ENCODE data around the gene AP1S3. TPM values are rescaled to one million over a fixed set of nuclear protein-coding genes. Genes with fewer than 3 reads are reported as not detected.
"Not testable (repeated sequence)": the region's sequence is repeated elsewhere in the genome, so short reads cannot be mapped to it uniquely, and the experiment has no call there.

The AP1S3 gene
- total RNA-seq, 2 experiments from 2014 or later, result 10.7 to 12.8 TPM

- no peak for DNase-seq
- intact Hi-C loops (cut with micrococcal nuclease), result loop anchor here (1.0 kb wide), 1 partner anchor 125 kb away; no protein-coding TSS in a partner anchor
- Mint-ChIP-seq H3K4me3 (no peak overlapping the region), H3K9me3 (no peaks in the 10 kb centered on the region), H3K36me3 (ENCODE audit: low read depth) (no peaks in the 10 kb centered on the region), H3K4me1 (ENCODE audit: low read depth) (peaks cover 18% of the 10 kb centered on the region), H3K27me3 (ENCODE audit: low read depth) (no peaks in the 10 kb centered on the region), H3K27ac (no peak overlapping the region)
- CTCF ChIA-PET, result no interaction called here
Measured at GRCh38 chr2:223815884-223816570, 21.4 kb downstream of the AP1S3 start.

DNA sequence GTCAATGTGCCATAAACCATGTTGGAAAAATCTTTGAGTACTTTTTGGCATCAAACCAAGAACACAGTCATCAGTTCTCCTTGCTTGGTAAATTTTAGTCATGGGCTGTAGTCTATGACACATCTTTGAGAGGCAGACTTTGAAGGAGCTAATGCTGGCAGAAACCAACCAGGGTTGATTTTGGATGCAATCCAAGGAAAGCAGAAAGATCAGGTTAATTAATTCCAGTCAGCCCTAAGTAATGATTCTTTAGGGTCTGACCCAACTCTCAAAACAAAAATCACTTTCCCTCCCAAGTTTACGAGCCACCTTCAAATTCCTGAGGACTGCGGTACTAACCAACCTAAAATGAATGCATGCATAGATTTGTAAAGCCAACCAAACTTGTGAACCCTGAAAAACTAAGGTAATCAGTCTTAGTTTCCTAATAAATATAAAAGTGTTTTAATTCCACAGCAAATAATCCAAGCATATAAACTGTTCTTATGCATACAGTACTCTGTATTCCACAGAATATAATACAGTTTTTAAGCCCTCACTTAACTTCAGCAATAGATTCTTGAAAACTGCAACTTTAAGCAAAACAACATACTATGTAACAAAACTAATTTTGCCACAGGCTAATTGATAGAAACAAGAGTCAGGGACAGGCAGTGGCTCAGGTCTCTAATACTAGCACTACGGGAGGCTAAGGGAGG is 22.0 kb downstream of the AP1S3 start:
- CTCF ChIA-PET, result no interaction called here
- DNase-seq, result peak; percentile 9
- Mint-ChIP-seq H3K4me3 (no peak overlapping the region), H3K36me3 (ENCODE audit: low read depth) (no peaks in the 10 kb centered on the region), H3K27me3 (ENCODE audit: low read depth) (no peaks in the 10 kb centered on the region), H3K27ac (no peak overlapping the region), H3K9me3 (no peaks in the 10 kb centered on the region), H3K4me1 (ENCODE audit: low read depth) (peaks cover 18% of the 10 kb centered on the region)
- intact Hi-C loops (cut with micrococcal nuclease), result loop anchor here (1.0 kb wide), 1 partner anchor 126 kb away; no protein-coding TSS in a partner anchor

DNA sequence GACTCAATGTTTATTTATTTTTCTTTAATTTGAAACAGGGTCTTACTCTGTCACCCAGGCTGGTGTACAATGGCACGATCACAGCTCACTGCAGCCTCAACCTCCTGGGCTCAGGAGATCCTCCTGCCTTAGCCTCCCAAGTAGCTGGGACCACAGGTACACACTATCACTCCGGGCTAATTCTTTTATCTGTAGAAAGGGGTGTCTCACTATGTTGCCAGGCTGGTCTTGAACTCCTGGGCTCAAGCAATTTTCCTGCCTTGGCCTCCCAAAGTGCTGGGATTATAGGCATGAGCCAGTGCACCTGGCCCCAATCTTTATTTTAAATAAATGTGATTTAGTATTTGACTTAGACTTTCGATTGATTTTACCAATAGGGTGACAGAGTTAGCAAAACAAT is 22.6 kb downstream of the AP1S3 start:
- H3K9me3 Mint-ChIP-seq; CTCF ChIA-PET; H3K27me3 Mint-ChIP-seq (ENCODE audit: low read depth); DNase-seq; H3K4me3 Mint-ChIP-seq; H3K27ac Mint-ChIP-seq; H3K36me3 Mint-ChIP-seq (ENCODE audit: low read depth): not testable (repeated sequence)
- intact Hi-C loops (cut with micrococcal nuclease), result loop anchor here (1.0 kb wide), 1 partner anchor 127 kb away; no protein-coding TSS in a partner anchor
- H3K4me1 Mint-ChIP-seq (ENCODE audit: low read depth), result peaks cover 18% of the 10 kb centered on the region

DNA sequence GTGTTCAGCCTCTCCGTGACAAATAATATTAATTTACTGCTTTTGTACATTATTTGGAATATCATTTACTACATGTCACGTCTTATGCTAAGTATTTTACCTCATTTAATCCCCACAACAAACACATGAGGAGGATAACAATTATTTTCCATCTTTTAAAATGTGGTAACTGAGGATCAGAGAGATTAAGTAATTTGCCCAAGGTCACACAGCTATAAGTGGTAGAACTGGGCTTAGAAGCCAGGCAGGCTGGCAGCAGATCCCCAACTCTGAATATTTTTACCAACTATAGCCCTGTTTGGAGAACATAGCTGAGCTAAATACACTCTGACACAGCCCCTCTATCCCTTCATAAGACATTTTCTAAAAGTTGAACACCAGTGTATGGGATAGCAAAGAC is 24.1 kb downstream of the AP1S3 start:
- no peak for DNase-seq
- Mint-ChIP-seq H3K9me3 (no peaks in the 10 kb centered on the region), H3K27me3 (ENCODE audit: low read depth) (no peaks in the 10 kb centered on the region), H3K4me3 (no peak overlapping the region), H3K27ac (no peak overlapping the region), H3K36me3 (ENCODE audit: low read depth) (no peaks in the 10 kb centered on the region), H3K4me1 (ENCODE audit: low read depth) (peaks cover 15% of the 10 kb centered on the region)
- CTCF ChIA-PET, result no interaction called here
- intact Hi-C loops (cut with micrococcal nuclease), result no loop called here

DNA sequence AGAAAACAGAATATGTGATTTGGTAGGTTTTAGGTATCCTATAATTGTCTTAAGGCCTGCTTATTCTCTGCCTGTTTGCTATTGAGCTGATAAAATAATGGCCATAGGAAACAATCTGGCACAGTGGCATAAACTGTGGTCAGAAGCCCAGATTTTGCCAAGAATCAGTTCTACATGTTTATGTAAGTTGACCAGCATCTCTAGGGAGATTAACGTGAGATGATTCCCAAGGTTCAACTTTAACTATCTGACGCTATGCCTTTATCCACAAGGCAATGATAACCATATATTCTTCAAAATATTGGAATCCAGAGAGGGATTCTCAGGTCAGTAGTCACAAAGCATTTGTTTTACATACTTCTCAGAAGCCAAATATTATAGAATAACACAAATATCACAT is 25.6 kb downstream of the AP1S3 start:
- CTCF ChIA-PET, result no interaction called here
- Mint-ChIP-seq H3K4me3 (no peak overlapping the region), H3K9me3 (no peaks in the 10 kb centered on the region), H3K27ac (no peak overlapping the region), H3K27me3 (ENCODE audit: low read depth) (no peaks in the 10 kb centered on the region), H3K4me1 (ENCODE audit: low read depth) (peaks cover 15% of the 10 kb centered on the region), H3K36me3 (ENCODE audit: low read depth) (no peaks in the 10 kb centered on the region)
- intact Hi-C loops (cut with micrococcal nuclease), result no loop called here
- DNase-seq, result no peak

- Mint-ChIP-seq H3K4me1 (ENCODE audit: low read depth) (peaks cover 11% of the 10 kb centered on the region), H3K9me3 (no peaks in the 10 kb centered on the region), H3K36me3 (ENCODE audit: low read depth) (no peaks in the 10 kb centered on the region), H3K27me3 (ENCODE audit: low read depth) (no peaks in the 10 kb centered on the region), H3K27ac (no peak overlapping the region), H3K4me3 (no peak overlapping the region)
- intact Hi-C loops (cut with micrococcal nuclease), result no loop called here
- CTCF ChIA-PET, result no interaction called here
- no peak for DNase-seq
Measured at GRCh38 chr2:223805008-223805407, 32.4 kb downstream of the AP1S3 start.

DNA sequence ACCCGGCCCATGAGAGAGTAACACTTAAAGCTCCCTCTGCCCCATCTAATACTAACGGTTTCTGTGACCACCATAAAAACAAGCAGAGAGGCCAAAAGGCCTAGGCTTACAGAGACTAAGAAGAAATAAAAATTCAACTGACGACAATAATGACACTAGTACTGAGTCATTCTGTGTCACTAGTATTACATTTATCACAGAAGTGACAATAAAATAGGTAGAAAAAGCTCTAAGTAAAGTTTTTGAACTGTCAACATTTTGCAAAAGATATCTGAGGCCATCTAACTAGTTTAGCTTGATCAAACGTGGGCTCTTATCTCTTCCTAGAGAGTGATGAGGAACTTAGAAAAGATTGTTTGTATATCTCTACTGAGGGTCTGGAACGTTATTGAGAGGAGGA is 35.6 kb downstream of the AP1S3 start:
- Mint-ChIP-seq H3K4me3 (no peak overlapping the region), H3K27me3 (ENCODE audit: low read depth) (no peaks in the 10 kb centered on the region), H3K27ac (no peak overlapping the region), H3K36me3 (ENCODE audit: low read depth) (no peaks in the 10 kb centered on the region), H3K9me3 (no peaks in the 10 kb centered on the region), H3K4me1 (ENCODE audit: low read depth) (peaks cover 11% of the 10 kb centered on the region)
- intact Hi-C loops (cut with micrococcal nuclease), result no loop called here
- CTCF ChIA-PET, result interaction anchor here (0.6 to 1.4 kb wide), 2 partner anchors 21 to 195 kb away, joined by 3 to 4 read pairs; no protein-coding TSS in a partner anchor
- DNase-seq, result no peak

DNA sequence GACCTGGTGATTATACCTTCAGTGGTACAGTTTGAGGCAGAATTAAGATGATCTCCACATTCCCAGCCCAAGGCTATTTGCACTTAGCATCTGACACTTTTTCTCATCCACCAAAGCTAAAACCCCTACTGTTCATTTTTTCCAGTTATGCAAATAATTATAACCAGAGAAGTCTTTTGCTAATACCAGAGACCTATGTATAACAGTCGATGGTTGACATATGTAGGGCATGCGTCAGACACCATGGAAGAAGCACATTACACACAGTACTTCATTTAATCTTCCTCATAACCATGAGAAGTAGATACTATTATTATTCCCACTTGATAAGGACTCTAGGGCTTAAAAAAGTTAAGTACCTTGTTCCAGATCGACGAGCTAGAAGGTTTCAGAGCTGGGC is 36.5 kb downstream of the AP1S3 start:
- no peak for DNase-seq
- H3K4me3 Mint-ChIP-seq, result no peak overlapping the region
- intact Hi-C loops (cut with micrococcal nuclease), result no loop called here
- H3K4me1 Mint-ChIP-seq (ENCODE audit: low read depth), result peaks cover 10% of the 10 kb centered on the region
- no peaks in the 10 kb centered on the region for H3K36me3 Mint-ChIP-seq (ENCODE audit: low read depth)
- no peak overlapping the region for H3K27ac Mint-ChIP-seq
- no peaks in the 10 kb centered on the region for H3K27me3 Mint-ChIP-seq (ENCODE audit: low read depth)
- CTCF ChIA-PET, result interaction anchor here (1.4 kb wide), 1 partner anchor 20 kb away, joined by 4 read pairs; no protein-coding TSS in a partner anchor
- no peaks in the 10 kb centered on the region for H3K9me3 Mint-ChIP-seq

DNA sequence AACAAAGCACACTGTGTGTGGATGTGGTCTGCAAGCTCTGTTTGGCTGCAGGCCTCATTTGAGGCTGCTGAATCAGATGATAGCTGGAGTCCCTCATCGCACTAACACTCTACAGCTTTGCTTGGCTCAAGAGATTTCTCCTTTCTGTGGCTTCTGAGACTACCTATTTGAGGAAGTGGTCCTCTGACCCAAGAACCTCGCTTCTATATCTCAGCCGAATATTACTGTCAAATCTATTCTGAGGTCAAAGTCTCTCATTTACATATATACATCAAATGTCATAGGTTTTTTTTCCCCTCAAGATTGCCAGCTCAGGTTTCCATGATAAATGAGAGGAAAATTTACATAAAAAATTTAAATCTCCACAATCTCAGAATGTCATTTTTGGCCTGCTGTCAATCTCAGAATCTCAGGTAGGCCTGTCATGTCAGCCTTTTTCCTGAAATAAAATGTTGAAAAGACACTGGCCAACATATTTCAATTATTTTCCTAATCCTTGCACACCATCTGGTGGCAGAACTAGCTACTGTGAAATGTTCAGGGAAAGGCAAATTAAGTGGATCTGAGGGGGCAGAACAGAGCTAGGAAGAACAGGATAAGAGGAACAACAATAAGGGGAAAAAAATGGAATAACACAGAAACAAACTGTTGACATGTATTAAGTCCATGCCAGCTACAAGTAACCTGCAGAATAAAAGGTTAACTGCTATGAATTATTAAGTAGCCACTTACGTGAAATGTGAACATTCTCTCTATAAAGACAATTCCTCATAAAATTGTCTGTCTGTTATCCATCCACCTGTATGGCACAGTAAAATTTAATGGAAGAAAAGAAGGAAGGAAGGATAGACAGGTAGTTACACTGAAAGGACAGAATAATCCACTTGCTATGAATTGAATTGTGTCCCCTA is 39.3 kb downstream of the AP1S3 start:
- CTCF ChIA-PET, result interaction anchor here (1.1 kb wide), 1 partner anchor 18 kb away, joined by 6 read pairs; no protein-coding TSS in a partner anchor
- Mint-ChIP-seq H3K27me3 (ENCODE audit: low read depth) (no peaks in the 10 kb centered on the region), H3K4me1 (ENCODE audit: low read depth) (peaks cover 8% of the 10 kb centered on the region), H3K36me3 (ENCODE audit: low read depth) (no peaks in the 10 kb centered on the region), H3K27ac (no peak overlapping the region), H3K4me3 (no peak overlapping the region), H3K9me3 (peaks cover 4% of the 10 kb centered on the region)
- intact Hi-C loops (cut with micrococcal nuclease), result loop anchor here (1.0 kb wide), 1 partner anchor 71 kb away; no protein-coding TSS in a partner anchor
- DNase-seq, result no peak

DNA sequence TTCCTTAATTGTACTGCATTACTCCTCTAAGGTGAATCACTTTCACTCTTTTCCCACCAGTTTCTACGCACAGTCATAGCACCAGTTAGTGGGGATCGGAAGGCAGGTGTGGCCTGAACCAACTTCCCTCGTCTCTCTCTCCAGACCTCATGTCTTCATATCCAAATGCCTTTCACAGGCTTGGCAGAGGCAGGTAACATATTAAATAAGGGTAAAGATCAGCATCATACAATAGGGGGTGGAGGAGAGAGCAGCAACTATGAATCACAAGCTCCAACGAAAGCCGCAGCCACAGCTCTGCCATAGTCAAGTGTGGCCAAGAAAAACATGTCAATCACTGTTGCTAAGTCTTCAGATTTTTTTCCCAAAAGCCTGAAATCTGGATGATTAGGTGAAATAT is 40.3 kb downstream of the AP1S3 start:
- no peak overlapping the region for H3K4me3 Mint-ChIP-seq
- H3K27me3 Mint-ChIP-seq (ENCODE audit: low read depth), result no peaks in the 10 kb centered on the region
- DNase-seq, result no peak
- H3K4me1 Mint-ChIP-seq (ENCODE audit: low read depth), result peaks cover 8% of the 10 kb centered on the region
- H3K27ac Mint-ChIP-seq, result no peak overlapping the region
- H3K36me3 Mint-ChIP-seq (ENCODE audit: low read depth), result no peaks in the 10 kb centered on the region
- CTCF ChIA-PET, result interaction anchor here (1.1 kb wide), 1 partner anchor 17 kb away, joined by 6 read pairs; no protein-coding TSS in a partner anchor
- H3K9me3 Mint-ChIP-seq, result peaks cover 4% of the 10 kb centered on the region
- intact Hi-C loops (cut with micrococcal nuclease), result no loop called here

- DNase-seq, result no peak
- no peak overlapping the region for H3K4me3 Mint-ChIP-seq
- H3K27me3 Mint-ChIP-seq (ENCODE audit: low read depth), result no peaks in the 10 kb centered on the region
- no peaks in the 10 kb centered on the region for H3K36me3 Mint-ChIP-seq (ENCODE audit: low read depth)
- peaks cover 4% of the 10 kb centered on the region for H3K9me3 Mint-ChIP-seq
- no peak overlapping the region for H3K27ac Mint-ChIP-seq
- no peaks in the 10 kb centered on the region for H3K4me1 Mint-ChIP-seq (ENCODE audit: low read depth)
- intact Hi-C loops (cut with micrococcal nuclease), result no loop called here
- CTCF ChIA-PET, result no interaction called here
Measured at GRCh38 chr2:223789423-223789822, 48.0 kb downstream of the AP1S3 start.

- Mint-ChIP-seq H3K4me3 (no peak overlapping the region), H3K9me3 (peaks cover 4% of the 10 kb centered on the region), H3K4me1 (ENCODE audit: low read depth) (no peaks in the 10 kb centered on the region), H3K36me3 (ENCODE audit: low read depth) (no peaks in the 10 kb centered on the region), H3K27ac (no peak overlapping the region), H3K27me3 (ENCODE audit: low read depth) (no peaks in the 10 kb centered on the region)
- intact Hi-C loops (cut with micrococcal nuclease), result no loop called here
- CTCF ChIA-PET, result no interaction called here
- no peak for DNase-seq
Measured at GRCh38 chr2:223788826-223789225, 48.6 kb downstream of the AP1S3 start.

Data from activated naive CD4-positive, alpha-beta T cell treated with anti-CD3 and anti-CD28 coated beads for 36 hours (primary cell).